HG03280 (cell line): Measurements from ENCODE around the gene KIFC1.

ENCODE experiments used
- ATAC-seq: cut with Tn5 transposase; IDR thresholded peaks from one replicate; pipeline ENCODE4 v1.9.1; 2021; ENCODE audit warnings: mild to moderate bottlenecking, moderate library complexity; ENCODE audit not compliant: unreplicated experiment

Gene KIFC1

DNA sequence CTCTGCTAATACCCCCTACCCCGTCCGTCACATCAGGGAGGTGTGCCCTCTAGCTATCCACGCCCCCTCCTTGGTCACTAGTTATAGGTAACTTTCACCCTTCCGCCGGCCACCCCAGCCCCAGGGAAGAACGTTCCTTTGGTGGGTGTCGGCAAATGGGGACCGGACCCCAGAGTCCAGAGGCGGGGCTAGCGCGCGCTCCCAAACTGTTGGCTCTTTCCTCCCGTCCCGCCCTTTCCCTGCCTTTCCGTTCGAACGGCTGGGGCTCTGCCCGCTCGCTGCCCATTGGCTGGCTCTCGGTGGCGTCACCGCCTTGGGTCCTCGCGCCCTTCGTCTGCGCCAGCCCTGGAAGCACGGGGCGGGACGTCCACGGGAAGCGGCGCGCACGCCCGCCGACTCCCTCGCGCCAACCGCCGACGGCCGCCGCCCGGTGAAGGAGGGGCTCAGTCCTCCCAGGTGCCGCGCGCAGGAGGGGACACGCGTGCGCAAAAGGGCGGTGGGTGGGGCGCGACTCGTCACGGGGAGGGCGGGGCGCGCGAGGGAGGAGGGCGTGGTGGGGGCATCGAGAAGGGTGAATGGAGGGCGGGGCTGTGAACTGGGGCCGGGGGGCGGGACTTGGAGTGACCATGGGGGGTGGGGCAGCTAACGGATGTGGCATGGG, 18.6 kb downstream of the KIFC1 start:
- peak; percentile 82 for ATAC-seq

DNA sequence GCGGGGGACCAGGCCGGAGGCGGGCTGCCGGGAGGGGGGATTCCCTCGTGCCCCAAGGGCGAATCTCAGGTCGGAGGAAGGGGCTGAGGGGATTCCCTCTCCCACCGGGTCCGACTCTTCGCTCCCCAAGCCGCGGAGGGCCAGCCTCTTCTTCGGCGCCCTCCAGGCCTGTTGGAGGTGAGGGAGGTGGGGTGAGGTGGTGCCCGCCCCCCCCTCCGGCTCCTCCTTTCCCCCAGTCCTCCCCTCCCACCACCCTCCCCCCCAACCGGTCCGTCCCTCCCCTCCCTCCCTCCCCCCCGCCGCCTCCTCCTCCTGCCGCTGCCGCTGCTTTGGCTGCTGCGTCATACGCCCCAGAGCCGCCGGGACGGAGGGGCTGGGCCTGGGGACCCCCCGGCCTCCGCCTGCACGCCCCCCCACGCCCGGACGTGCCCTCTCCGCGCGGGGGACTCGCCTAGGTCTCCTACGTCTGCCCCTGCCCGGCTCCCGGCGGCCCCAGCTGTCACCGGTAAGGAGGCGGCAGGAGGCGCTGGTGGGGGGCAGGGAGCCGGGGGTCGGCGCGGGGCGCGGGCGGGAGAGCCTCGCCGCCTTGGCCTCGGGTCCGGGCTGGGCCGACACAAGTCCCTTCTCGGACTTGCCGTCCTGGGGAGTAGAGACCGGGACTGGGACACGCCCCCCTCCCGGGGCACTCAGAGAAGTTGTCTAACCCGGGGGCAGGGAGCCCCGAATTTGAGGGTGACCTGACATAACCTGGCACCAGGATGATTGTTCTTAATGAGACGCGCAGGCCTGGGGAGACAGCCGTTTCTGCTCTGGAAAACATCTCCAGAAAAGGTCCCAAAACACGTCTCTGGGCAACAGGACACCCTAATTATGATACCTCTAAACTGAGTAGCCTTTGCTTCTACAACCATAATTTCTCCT, 19.3 kb downstream of the KIFC1 start, which contains the start of gene PHF1:
TSS of gene PHF1 (plus strand) at position 304 of the 921 bp plus-strand sequence. CDS start 1,250 bp downstream, outside the sequence.
- peak; percentile 29 for ATAC-seq

GRCh38 chr6:33411632-33412005, 20.0 kb downstream of the KIFC1 start:
- ATAC-seq = no peak

DNA sequence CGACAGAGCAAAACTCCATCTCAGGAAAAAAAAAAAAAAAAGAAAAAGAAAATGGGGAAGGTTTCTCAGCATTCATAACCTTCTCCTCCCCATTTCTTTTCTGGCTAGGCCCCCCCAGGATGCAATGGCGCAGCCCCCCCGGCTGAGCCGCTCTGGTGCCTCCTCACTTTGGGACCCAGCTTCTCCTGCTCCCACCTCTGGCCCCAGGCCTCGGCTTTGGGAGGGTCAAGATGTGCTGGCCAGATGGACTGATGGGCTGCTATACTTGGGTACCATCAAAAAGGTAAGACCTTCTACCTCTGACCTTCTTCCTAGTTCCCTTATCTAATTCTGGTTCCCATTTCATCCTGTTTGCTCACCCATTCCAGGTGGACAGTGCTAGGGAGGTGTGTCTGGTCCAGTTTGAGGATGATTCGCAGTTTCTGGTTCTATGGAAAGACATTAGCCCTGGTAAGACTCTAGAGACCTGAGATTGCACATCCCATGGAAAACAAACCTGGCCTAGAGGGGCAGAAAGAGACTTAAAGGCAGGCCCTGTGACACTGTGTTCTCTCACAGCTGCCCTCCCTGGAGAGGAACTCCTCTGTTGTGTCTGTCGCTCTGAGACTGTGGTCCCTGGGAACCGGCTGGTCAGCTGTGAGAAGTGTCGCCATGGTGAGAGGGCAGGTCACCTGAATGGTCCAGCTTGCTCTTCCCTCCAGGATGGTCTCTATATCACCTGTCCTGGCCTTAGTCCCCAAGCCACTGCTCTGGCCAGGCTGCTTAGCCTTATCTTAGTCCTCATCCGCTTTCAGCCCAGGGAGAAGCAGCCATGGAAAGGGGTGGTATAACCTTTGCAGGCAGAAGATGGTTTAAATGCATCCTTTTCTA, 20.8 kb downstream of the KIFC1 start:
- ATAC-seq = no peak

DNA sequence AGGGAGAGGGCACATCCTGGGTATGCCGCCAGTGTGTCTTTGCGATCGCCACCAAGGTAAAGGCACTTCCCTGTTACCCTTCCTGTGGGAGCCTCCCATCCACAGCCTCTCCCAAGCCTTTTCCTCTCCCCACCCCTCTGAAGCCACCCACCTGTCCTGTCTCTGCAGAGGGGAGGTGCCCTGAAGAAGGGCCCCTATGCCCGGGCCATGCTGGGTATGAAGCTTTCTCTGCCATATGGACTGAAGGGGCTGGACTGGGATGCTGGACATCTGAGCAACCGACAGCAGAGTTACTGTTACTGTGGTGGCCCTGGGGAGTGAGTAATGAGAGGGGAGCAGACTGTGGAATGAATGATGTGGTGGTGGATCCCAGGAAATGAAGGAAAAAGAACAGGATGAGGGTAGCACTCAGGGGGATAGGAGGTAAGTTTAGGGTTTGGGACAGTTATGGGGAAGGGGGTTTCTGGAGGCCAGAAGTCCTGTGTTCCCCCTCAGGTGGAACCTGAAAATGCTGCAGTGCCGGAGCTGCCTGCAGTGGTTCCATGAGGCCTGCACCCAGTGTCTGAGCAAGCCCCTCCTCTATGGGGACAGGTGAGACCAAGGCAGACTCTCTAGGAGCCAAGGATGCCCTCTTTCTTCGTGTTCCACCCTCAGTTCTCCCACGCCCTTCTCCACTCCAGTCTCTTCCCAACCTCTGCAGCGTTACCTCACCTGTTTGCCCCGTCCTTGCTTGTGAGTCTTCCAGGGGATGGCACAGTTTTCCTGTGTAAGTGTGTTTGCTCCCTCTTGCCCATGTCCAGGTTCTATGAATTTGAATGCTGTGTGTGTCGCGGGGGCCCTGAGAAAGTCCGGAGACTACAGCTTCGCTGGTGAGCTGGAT, 21.9 kb downstream of the KIFC1 start:
- no peak for ATAC-seq

DNA sequence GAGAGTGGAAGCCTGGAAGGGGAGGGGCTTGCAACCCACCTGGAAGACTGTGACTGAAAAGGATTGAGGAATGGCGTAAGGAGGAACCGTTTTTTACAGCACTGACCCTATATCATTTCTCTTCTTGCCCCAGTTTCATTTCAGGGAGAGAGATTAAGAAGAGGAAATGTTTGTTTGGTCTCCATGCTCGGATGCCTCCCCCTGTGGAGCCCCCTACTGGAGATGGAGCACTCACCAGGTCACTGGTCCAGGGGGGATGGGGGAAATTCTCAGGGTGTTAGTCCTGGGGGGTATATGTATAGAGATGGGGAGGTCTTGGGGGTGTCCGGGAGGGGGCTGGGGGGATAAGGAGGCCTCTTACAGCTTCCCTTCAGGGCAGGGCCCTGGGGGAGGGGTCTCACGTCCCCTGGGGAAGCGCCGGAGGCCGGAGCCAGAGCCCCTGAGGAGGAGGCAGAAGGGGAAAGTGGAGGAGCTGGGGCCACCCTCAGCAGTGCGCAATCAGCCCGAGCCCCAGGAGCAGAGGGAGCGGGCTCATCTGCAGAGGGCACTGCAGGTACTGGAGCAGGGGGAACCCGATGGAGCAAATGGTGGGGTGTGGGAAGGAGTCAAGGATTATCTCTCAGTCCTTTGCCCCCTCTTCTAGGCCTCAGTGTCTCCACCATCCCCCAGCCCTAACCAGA, 23.1 kb downstream of the KIFC1 start:
- ATAC-seq = no peak

- ATAC-seq = no peak
Measured at GRCh38 chr6:33415831-33416230, 24.2 kb downstream of the KIFC1 start.

DNA sequence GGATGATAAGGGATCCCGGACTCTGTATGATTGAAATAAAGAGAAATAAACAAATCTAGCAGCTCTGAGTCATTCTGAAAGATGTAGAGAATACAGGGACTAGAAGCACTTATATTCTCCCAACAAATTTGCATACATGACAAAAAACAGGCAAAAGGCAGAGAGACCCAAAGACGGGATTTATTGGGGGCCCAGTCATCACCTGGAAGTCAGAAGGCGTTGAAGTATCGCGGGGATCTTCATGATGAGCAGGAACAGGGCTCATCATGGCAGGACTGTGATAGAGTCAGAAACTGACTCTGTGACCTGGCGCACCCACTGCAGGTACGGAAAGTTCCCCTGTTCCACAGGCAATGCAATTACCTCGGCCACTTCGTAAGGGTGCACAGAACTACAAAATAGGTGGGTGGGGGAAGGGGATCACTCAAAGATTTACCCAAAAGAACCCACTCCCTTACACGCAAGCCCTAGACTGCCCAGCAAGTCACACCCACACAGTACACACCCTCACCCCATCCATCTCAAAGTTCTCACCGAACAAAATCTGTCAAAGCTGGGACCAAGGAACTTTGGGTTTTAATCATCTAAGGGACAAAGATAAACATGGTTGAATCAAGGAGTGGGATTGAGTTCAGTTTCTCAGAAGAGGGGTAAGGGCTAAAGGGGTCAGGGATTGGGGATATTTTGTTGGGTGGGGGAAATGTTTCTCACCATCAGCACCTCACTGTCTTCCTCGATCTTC, 24.9 kb downstream of the KIFC1 start:
- ATAC-seq = no peak

- ATAC-seq = no peak
Measured at GRCh38 chr6:33417128-33417902, 25.7 kb downstream of the KIFC1 start.

DNA sequence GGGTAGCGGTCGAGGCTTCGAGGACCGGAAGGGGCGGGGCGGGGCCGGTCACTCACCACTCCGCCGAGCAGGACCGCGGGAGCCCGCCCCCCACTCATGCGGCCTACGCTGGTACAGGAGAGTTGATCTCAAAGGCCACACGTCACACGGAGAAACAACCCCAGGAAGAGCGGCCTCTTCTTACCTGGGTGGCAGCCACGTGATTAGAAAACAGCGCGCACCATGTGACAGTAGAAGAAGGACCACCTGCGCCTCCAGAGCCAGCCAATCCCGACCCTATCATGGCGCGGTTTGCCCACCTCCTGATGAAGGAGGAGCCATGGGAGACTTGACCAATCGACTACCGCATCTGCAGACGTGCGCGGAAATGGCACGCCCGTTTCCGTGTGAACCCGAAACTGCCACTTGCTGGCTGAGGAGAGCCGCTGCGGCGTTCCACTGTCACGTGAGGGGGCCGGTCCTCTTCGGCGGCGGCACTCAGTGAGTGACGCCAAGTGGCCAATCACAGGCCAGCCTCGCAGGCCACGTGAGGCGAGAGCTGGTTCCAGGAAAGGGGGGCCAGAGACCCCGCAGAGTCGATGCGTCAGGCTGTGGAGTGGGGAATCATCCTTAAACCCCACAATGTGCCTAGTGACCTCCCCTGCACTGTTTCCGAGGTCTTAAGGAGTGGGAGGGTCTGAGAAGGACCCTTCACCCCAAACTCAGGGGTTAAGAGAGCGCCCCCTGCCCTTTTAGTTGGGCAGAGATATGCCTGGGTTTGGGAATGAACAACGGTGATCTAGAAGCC, 26.5 kb downstream of the KIFC1 start, which contains the start of gene CUTA:
TSS of gene CUTA (minus strand) at position 205 of the 787 bp plus-strand sequence. CDS start at position 98, 107 bp downstream.
- peak; percentile 87 for ATAC-seq

DNA sequence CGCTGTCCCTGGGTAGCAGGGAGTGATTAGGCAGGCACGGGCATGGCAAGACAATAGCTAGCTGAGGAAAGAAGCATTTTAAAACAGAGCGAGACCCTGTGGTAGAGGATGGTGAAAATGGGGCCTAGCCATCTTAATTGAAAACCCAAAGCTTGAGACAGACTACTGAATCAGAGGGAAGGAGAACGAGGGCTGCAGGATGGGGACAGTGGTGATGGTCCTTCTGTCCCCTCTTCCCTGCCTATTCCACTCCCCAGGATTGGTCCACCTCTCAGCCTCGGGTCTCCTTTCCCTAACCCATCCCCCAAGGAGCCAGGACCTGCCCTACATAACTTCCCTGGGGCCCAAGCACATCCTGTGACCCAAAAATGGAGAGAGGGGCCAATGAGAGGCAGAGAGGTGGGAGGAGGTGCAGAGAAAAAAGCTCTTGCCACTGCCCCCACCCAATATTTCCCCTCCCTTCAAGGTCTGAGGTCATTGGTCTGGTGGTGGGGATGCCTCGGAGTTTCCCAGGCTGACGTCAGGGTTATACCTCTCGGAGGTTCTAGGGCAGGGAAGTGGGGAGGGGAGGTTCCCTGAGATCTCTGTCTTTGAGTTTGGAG, 27.2 kb downstream of the KIFC1 start:
- ATAC-seq = no peak

GRCh38 chr6:33419580-33420490, 28.2 kb downstream of the KIFC1 start, which contains the start of gene SYNGAP1:
Gene SYNGAP1, plus strand, starts transcription at chr6:33420065. Its CDS starts 200 bp downstream, at chr6:33420265.
- no peak for ATAC-seq

DNA sequence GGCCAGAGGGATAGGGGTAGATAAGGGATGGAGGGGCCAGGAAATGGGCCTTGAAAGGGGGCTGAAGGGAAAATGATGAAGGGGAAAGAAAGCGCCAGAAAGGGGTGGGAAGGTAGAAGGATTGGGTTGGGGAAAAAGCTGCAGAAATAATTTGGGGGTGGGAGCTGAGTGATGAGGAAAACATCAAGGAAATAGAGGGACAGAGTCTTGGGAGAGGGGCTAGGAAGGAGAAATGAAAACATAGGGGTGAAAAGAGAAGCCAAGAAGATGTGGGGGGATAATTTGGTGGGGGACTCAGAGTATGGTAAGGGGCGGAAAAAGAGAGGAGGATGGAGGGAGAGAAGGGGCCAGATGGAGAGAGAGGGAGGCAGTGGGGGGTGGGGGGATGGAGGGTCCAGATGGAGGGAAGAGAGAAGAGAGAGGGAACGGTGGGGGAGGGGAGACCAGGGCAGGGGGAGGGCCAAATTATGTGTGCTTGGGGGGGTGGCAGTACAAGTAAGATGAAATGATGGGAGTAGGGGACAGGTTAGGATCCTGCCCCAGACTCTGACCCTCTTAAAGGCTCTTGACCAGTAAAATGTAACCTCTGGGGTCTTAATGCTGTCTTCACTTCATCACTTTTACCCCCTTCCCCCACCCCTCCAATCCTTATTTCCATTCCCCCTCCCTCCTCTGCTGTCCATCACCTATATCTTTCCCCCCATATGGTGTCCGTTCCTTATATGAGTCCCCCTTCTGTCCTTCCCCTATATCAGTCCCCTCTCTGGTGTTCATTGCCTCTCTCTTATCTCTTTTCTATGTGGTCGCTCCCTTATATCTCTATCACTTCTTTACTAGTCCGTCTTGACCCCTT, 29.1 kb downstream of the KIFC1 start:
- no peak for ATAC-seq

GRCh38 chr6:33421344-33421643, 29.7 kb downstream of the KIFC1 start:
- ATAC-seq = no peak

DNA sequence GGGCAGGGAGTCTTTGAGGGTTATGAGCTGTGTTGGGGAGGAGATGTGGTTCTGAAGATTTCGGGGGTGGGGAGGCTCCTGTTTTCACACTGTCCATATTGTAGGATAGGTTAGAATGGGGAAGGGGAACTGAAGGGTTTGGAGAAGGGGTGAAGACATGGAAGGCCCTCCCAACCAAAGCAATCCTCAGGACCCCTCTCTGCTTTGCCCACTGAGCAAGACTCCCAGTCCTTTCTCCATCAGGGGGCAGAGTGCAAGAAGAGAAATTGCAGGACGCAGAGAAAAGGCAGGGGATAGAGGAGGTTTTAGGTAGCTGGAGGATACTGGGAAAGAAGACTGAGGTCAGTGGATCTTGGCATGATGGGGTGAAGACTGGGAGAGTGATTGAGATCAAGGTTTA, 32.2 kb downstream of the KIFC1 start:
- no peak for ATAC-seq
